Gastroesophageal sphincter (tissue), 3 donors: ENCODE results near the gene ALK.

ENCODE experiments used
- POLR2A ChIP-seq, 2 donors: fragments of 450-650 bp; IDR thresholded peaks; one replicate each; pipeline ENCODE4 v1.6.1; 2017; ENCODE audit warnings: antibody characterized with exemption in 2 of 2, mild to moderate bottlenecking in 2 of 2, moderate library complexity in 1 of 2
- POLR2AphosphoS5 ChIP-seq: sonication (generic); formaldehyde crosslinking; IDR thresholded peaks from one replicate; pipeline ENCODE4 v1.6.1; 2017; ENCODE audit warnings: antibody characterized with exemption
- TF ChIP-seq, protein P1 (sequence below), 4 experiments: fragments of 200-600 bp in 2 of 4; fragments of 450-650 bp in 2 of 4; sonication (generic) in 1 of 4; IDR thresholded peaks; one replicate each; pipeline ENCODE4 v1.5.1; 2017 to 2019; ENCODE audit warnings: antibody characterized with exemption in 4 of 4, mild to moderate bottlenecking in 2 of 4, moderate library complexity in 2 of 4

- TF ChIP-seq, protein P1, sequence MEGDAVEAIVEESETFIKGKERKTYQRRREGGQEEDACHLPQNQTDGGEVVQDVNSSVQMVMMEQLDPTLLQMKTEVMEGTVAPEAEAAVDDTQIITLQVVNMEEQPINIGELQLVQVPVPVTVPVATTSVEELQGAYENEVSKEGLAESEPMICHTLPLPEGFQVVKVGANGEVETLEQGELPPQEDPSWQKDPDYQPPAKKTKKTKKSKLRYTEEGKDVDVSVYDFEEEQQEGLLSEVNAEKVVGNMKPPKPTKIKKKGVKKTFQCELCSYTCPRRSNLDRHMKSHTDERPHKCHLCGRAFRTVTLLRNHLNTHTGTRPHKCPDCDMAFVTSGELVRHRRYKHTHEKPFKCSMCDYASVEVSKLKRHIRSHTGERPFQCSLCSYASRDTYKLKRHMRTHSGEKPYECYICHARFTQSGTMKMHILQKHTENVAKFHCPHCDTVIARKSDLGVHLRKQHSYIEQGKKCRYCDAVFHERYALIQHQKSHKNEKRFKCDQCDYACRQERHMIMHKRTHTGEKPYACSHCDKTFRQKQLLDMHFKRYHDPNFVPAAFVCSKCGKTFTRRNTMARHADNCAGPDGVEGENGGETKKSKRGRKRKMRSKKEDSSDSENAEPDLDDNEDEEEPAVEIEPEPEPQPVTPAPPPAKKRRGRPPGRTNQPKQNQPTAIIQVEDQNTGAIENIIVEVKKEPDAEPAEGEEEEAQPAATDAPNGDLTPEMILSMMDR (IDR thresholded peaks at IDR 0.05), result no peak
- TF ChIP-seq POLR2A (IDR thresholded peaks at IDR 0.05), result no peak
- no peak for TF ChIP-seq POLR2AphosphoS5
Measured at GRCh38 chr2:29241341-29241740, 680.0 kb downstream of the ALK start.
